Measurements from ENCODE around the gene ETV2.
"Not testable (repeated sequence)": the region's sequence is repeated elsewhere in the genome, so short reads cannot be mapped to it uniquely, and the experiment has no call there.

The ETV2 gene

DNA sequence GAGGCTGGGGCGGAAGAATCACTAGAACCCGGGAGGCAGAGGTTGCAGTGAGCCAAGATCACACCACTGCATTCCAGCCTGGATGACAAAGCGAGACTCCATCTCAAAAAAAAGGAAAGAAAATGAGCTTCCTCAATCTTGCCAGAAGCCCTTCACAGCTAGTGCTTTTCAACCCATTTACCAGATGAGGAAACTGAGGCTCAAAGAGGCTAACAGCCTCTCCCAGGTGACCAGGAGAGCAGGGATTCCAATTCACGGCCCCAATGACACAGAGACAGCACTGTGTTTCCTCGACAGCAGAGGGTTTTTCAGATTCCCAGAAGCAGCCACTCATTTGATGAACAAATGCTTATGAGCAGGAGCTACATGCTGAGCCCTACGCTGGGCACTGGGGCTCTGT, 28.0 kb downstream of the ETV2 start:
- DNase-seq (ENCODE audit: extremely low spot score), result no peak
- CTCF ChIA-PET, result interaction anchor here (0.6 kb wide), 1 partner anchor 147 kb away, joined by 3 read pairs; no protein-coding TSS in a partner anchor
- no peak for TF ChIP-seq BHLHE40 (IDR thresholded peaks at IDR 0.05; ENCODE audit: borderline replicate concordance)
- TF ChIP-seq ARNT (IDR thresholded peaks at IDR 0.05), result no peak
- no peak for TF ChIP-seq SP1 (IDR thresholded peaks at IDR 0.05)
- TF ChIP-seq SUZ12 (IDR thresholded peaks at IDR 0.05), result no peak
- TF ChIP-seq FOXK2 (IDR thresholded peaks at IDR 0.05), result no peak
- TF ChIP-seq HDGF (IDR thresholded peaks at IDR 0.05; ENCODE audit: borderline replicate concordance), result no peak
- no peak for TF ChIP-seq LEF1 (IDR thresholded peaks at IDR 0.05; ENCODE audit: borderline replicate concordance)
- no peak for TF ChIP-seq L3MBTL2 (conservative IDR thresholded peaks at IDR 0.05)
- no peak for TF ChIP-seq ELF4 (IDR thresholded peaks at IDR 0.05)
- TF ChIP-seq ZNF384 (IDR thresholded peaks at IDR 0.05), result no peak
- TF ChIP-seq TARDBP (IDR thresholded peaks at IDR 0.05), result no peak
- TF ChIP-seq FOXA1 (IDR thresholded peaks at IDR 0.05), result no peak
- TF ChIP-seq CTBP1 (IDR thresholded peaks at IDR 0.05; ENCODE audit: borderline replicate concordance), result no peak
- POLR2A ChIA-PET, result interaction anchor here (0.6 to 1.3 kb wide), 3 partner anchors 22 to 159 kb away, joined by 3 to 4 read pairs (median 3); partner anchors contain the start of gene COX6B1

DNA sequence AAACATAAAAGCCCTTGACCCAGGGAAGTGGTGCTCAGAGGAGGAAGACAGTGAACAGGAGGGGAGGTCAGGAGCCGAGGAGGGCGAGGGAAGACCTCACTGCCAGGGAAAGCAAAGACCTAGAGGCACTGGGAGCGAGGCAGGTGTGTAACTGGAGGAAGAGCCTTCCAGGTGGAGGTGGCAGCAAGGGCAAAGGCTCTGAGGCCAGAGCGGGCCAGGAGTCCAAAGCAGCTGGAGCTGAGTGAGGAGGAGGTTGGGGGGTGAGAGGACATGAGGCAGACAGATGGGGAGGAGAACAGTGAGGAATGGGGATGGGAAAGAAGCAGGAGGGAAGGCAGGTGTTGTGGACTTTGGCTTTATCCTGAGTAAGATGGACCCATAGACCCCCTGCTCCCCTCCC, 28.4 kb downstream of the ETV2 start:
- DNase-seq (ENCODE audit: extremely low spot score), result no peak
- no peak for TF ChIP-seq HDGF (IDR thresholded peaks at IDR 0.05; ENCODE audit: borderline replicate concordance)
- no peak for TF ChIP-seq BHLHE40 (IDR thresholded peaks at IDR 0.05; ENCODE audit: borderline replicate concordance)
- TF ChIP-seq SP1 (IDR thresholded peaks at IDR 0.05), result no peak
- TF ChIP-seq FOXK2 (IDR thresholded peaks at IDR 0.05), result no peak
- TF ChIP-seq CTBP1 (IDR thresholded peaks at IDR 0.05; ENCODE audit: borderline replicate concordance), result no peak
- no peak for TF ChIP-seq FOXM1 (IDR thresholded peaks at IDR 0.05; ENCODE audit: borderline replicate concordance)
- TF ChIP-seq ARNT (IDR thresholded peaks at IDR 0.05), result no peak
- no peak for TF ChIP-seq TARDBP (IDR thresholded peaks at IDR 0.05)
- ChIA-PET CTCF (interaction anchor here (0.6 kb wide), 1 partner anchor 148 kb away, joined by 3 read pairs; no protein-coding TSS in a partner anchor), POLR2A (no interaction called here)

- no peak for DNase-seq (ENCODE audit: extremely low spot score)
- no peak for TF ChIP-seq FOXA1 (IDR thresholded peaks at IDR 0.05)
- TF ChIP-seq CTBP1 (IDR thresholded peaks at IDR 0.05; ENCODE audit: borderline replicate concordance), result no peak
- no peak for TF ChIP-seq ARNT (IDR thresholded peaks at IDR 0.05)
- TF ChIP-seq, protein P1, sequence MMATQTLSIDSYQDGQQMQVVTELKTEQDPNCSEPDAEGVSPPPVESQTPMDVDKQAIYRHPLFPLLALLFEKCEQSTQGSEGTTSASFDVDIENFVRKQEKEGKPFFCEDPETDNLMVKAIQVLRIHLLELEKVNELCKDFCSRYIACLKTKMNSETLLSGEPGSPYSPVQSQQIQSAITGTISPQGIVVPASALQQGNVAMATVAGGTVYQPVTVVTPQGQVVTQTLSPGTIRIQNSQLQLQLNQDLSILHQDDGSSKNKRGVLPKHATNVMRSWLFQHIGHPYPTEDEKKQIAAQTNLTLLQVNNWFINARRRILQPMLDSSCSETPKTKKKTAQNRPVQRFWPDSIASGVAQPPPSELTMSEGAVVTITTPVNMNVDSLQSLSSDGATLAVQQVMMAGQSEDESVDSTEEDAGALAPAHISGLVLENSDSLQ (IDR thresholded peaks at IDR 0.05), result no peak
- TF ChIP-seq FOXM1 (IDR thresholded peaks at IDR 0.05; ENCODE audit: borderline replicate concordance), result no peak
- no peak for TF ChIP-seq FOXK2 (IDR thresholded peaks at IDR 0.05)
- TF ChIP-seq ELF4 (IDR thresholded peaks at IDR 0.05), result no peak
- no peak for TF ChIP-seq SP1 (IDR thresholded peaks at IDR 0.05)
- TF ChIP-seq NFRKB (IDR thresholded peaks at IDR 0.05), result no peak
- TF ChIP-seq HDGF (IDR thresholded peaks at IDR 0.05; ENCODE audit: borderline replicate concordance), result no peak
- no peak for TF ChIP-seq BHLHE40 (IDR thresholded peaks at IDR 0.05; ENCODE audit: borderline replicate concordance)
- TF ChIP-seq SUZ12 (IDR thresholded peaks at IDR 0.05), result no peak
- no peak for TF ChIP-seq TARDBP (IDR thresholded peaks at IDR 0.05)
- TF ChIP-seq LEF1 (IDR thresholded peaks at IDR 0.05; ENCODE audit: borderline replicate concordance), result no peak
- TF ChIP-seq ZNF384 (IDR thresholded peaks at IDR 0.05), result no peak
- POLR2A ChIA-PET, result interaction anchor here (2.1 kb wide), 1 partner anchor 22 kb away, joined by 9 read pairs; the partner anchor contains the start of gene COX6B1
- CTCF ChIA-PET, result no interaction called here
Measured at GRCh38 chr19:35670686-35671085, 29.1 kb downstream of the ETV2 start.

DNA sequence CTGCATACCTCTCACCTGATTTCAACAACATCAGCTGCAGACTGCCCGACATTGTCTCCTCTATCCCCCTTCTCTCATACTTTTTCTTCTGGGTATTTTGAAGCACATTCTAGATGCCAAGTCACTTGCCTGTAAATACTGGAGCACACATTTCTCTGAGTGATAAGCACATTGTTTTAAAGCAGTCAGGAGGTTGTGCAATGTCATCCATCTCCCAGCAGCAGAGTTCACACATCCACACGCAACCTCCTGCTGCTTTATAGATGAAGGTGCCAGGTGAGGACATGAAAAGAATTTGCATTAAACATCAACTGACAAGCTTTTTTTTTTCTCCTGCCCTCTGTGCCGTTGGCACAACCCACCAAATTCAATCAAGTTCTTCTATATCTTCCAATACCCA, 30.3 kb downstream of the ETV2 start:
- CTCF ChIA-PET, result no interaction called here
- POLR2A ChIA-PET, result interaction anchor here (2.1 kb wide), 1 partner anchor 24 kb away, joined by 9 read pairs; the partner anchor contains the start of gene COX6B1
- DNase-seq (ENCODE audit: extremely low spot score), result no peak
- TF ChIP-seq ELF4 (IDR thresholded peaks at IDR 0.05), result no peak
- TF ChIP-seq SUZ12 (IDR thresholded peaks at IDR 0.05), result no peak

DNA sequence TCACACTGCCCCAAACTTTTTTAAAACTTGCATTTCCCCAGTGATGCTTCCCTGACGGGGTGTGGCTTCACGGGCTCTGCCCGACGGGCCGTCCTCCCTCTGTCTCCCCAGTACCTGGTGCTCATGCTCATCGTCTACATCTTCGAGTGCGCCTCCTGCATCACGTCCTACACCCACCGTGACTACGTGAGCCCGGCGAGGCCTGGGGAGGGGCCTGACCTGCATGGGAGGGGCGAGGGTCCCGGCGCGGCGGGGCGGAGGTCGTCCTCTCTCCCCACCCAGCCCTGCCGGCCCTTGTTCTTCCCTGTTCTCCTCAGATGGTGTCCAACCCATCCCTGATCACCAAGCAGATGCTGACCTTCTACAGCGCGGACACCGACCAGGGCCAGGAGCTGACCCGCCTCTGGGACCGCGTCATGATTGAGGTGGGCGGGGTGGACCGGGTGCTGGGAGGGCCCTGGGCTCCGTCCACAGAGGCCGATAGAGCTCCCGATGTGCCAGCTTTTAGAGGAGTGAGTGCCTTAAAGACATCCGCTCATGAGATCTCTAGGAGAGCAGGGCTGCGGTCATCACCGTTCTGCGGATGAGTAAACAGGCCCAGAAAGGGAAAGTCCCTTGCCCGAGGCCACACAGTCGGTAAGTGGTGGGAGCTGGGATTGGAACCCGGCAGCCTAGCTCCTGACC, 31.7 kb downstream of the ETV2 start:
- DNase-seq (ENCODE audit: extremely low spot score), result peak; percentile 46
- TF ChIP-seq ARNT (IDR thresholded peaks at IDR 0.05) (no peak), FOXA1 (IDR thresholded peaks at IDR 0.05) (no peak), CTBP1 (IDR thresholded peaks at IDR 0.05; ENCODE audit: borderline replicate concordance) (no peak), SP1 (IDR thresholded peaks at IDR 0.05) (no peak), TARDBP (IDR thresholded peaks at IDR 0.05) (no peak)
- ChIA-PET CTCF (no interaction called here), POLR2A (interaction anchor here (1.4 kb wide), 1 partner anchor 25 kb away, joined by 10 read pairs; the partner anchor contains the start of gene COX6B1)

DNA sequence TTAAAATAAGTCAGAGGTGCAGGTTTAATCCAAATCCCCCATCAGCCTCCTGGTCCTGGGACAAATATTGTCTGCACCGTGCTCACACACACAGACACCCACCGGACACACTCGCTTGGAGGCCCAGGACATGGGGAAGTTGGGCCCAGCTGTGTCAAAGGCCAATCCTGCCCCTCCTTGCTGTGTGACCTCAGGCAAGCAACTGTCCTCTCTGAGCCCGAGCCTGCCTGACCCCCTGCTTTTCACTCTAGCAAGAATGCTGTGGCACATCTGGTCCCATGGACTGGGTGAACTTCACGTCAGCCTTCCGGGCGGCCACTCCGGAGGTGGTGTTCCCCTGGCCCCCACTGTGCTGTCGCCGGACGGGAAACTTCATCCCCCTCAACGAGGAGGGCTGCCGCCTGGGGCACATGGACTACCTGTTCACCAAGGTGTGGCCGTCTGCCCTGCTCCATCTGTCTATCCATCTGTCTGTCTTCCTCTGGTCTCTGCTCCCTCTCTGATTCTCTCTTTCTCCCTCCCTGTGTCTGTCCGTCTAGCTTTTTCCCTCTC, 34.1 kb downstream of the ETV2 start:
- no peak for TF ChIP-seq SP1 (IDR thresholded peaks at IDR 0.05)
- CTCF ChIA-PET, result no interaction called here
- no peak for DNase-seq (ENCODE audit: extremely low spot score)
- POLR2A ChIA-PET, result no interaction called here

- CTCF ChIA-PET, result interaction anchor here (0.5 to 0.7 kb wide), 2 partner anchors 308 to 439 kb away, joined by 4 to 8 read pairs; no protein-coding TSS in a partner anchor
- TF ChIP-seq FOXM1 (IDR thresholded peaks at IDR 0.05; ENCODE audit: borderline replicate concordance), result no peak
- POLR2A ChIA-PET, result interaction anchor here (1.2 to 1.4 kb wide), 2 partner anchors 9 to 13 kb away, joined by 3 to 5 read pairs; no protein-coding TSS in a partner anchor
- DNase-seq (ENCODE audit: extremely low spot score), result no peak
Measured at GRCh38 chr19:35689836-35690235, 48.3 kb downstream of the ETV2 start.

DNA sequence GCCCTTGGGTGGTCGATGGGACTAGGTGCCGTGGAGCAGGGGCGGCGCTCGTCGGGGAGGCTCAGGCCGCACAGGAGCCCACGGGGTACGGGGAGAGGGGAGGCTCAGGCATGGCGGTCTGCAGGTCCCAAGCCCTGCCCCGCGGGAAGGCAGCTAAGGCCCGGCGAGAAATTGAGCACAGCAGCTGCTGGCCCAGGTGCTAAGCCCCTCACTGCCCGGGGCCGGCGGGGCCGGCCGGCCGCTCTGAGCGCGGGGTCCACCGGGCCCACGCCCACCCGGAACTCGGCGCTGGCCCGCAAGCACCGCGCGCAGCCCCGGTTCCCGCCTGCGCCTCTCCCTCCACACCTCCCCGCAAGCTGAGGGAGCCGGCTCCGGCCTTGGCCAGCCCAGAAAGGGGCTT, 49.6 kb downstream of the ETV2 start:
- CTCF ChIA-PET; DNase-seq (ENCODE audit: extremely low spot score): not testable (repeated sequence)
- POLR2A ChIA-PET, result interaction anchor here (1.2 kb wide), 1 partner anchor 10 kb away, joined by 3 read pairs; no protein-coding TSS in a partner anchor
